GM12878 (cell line): ENCODE data around the gene CR2. TPM values are rescaled to one million over a fixed set of nuclear protein-coding genes. Genes with fewer than 3 reads are reported as not detected.

ENCODE experiments used
- ATAC-seq: fragments of 200-7000 bp; cut with Tn5 transposase; 3 replicates; pipeline ENCODE4 v1.9.1; 2020; ENCODE audit warnings: mild to moderate bottlenecking, moderate library complexity
- BruUV-seq: library from RNA; stranded (reverse); fragments of 400-500 nt; replicated peaks from 2 replicates; lab custom pipeline; 2021; lab: Mats Ljungman, UMichigan
- CTCF ChIA-PET: fragments of 300-600 bp; sonication (Branson Sonifier 250); formaldehyde crosslinking; extraction: SDS; loops from one replicate; lab custom pipeline; 2021; ENCODE audit warnings: inconsistent platforms; lab: Yijun Ruan, JAX
- POLR2A ChIA-PET: fragments of 350-600 bp; formaldehyde crosslinking; extraction: SDS; loops from one replicate; lab custom pipeline; 2021; ENCODE audit warnings: inconsistent platforms; lab: Charles Lee
- RAD21 ChIA-PET: fragments of 300-600 bp; sonication (Branson Sonifier 250); formaldehyde crosslinking; loops from one replicate; lab custom pipeline; 2023; ENCODE audit warnings: antibody characterized with exemption; ENCODE audit not compliant: unreplicated experiment; lab: Charles Lee
- SMC1A ChIA-PET: fragments of 300-600 bp; sonication (Branson Sonifier 250); formaldehyde crosslinking; loops from one replicate; lab custom pipeline; 2023; ENCODE audit not compliant: unreplicated experiment, uncharacterized antibody; lab: Charles Lee
- DNase-seq: peaks from one replicate; pipeline ENCODE4 v3.0.0-alpha.2; 2011; ENCODE audit warnings: low read depth, low spot score
- FAIRE-seq: peaks from 3 replicates; lab custom pipeline; 2011; peaks lifted over from hg19 to GRCh38; lab: Jason Lieb, UNC
- H2AFZ ChIP-seq: 2 replicates; pipeline ENCODE4 v1.6.0; 2011; ENCODE audit warnings: low read depth, low read length, control low read depth; ENCODE audit not compliant: control insufficient read depth
- H3K27ac ChIP-seq: 2 replicates; pipeline ENCODE4 v1.5.1; 2011; ENCODE audit warnings: control low read depth; ENCODE audit not compliant: control insufficient read depth, insufficient read depth
- H3K27me3 ChIP-seq, 2 experiments: replicated peaks in 1 of 2; 2 replicates each; pipeline versions ENCODE4 v1.6.0 to v1.6.1; 2011; ENCODE audit warnings: low read length in 1 of 2; ENCODE audit not compliant: control insufficient read depth in 2 of 2, insufficient read depth in 2 of 2
- H3K36me3 ChIP-seq, 2 experiments: 2 replicates each; pipeline ENCODE4 v1.5.1; 2011; ENCODE audit warnings: low read length in 1 of 2; ENCODE audit not compliant: control insufficient read depth in 2 of 2, insufficient read depth in 2 of 2
- H3K4me1 ChIP-seq: 2 replicates; pipeline ENCODE4 v1.6.1; 2011; ENCODE audit warnings: mild to moderate bottlenecking, low read length, moderate library complexity, mixed read lengths; ENCODE audit not compliant: control insufficient read depth, insufficient read depth
- H3K4me2 ChIP-seq: 2 replicates; pipeline ENCODE4 v1.6.0; 2011; ENCODE audit warnings: control low read depth; ENCODE audit not compliant: control insufficient read depth, insufficient read depth
- H3K4me3 ChIP-seq: fragments of 200-600 bp; sonication (generic); 2 replicates; pipeline ENCODE4 v1.5.1; 2016
- H3K79me2 ChIP-seq: 2 replicates; pipeline ENCODE4 v1.6.0; 2011; ENCODE audit warnings: low read length; ENCODE audit not compliant: control insufficient read depth, insufficient read depth
- H3K9ac ChIP-seq: 2 replicates; pipeline ENCODE4 v1.8.0; 2011; ENCODE audit warnings: low read length, control low read depth, mixed read lengths; ENCODE audit not compliant: control insufficient read depth, insufficient read depth
- H3K9me3 ChIP-seq: replicated peaks from 3 replicates; pipeline ENCODE4 v1.5.1; 2011; ENCODE audit warnings: mild to moderate bottlenecking, low read length; ENCODE audit not compliant: control insufficient read depth, insufficient read depth
- H4K20me1 ChIP-seq: 2 replicates; pipeline ENCODE4 v1.6.0; 2011; ENCODE audit not compliant: control insufficient read depth, insufficient read depth
- EGR1 ChIP-seq, 2 experiments: IDR thresholded peaks; 1 replicate in 1 of 2; 2 replicates in 1 of 2; pipeline ENCODE4 v1.6.1; 2011 to 2012; ENCODE audit warnings: low read depth in 2 of 2, low read length in 2 of 2, borderline replicate concordance in 1 of 2, mild to moderate bottlenecking in 1 of 2, moderate library complexity in 1 of 2
- FOS ChIP-seq: IDR thresholded peaks from 3 replicates; pipeline ENCODE4 v1.6.1; 2011; ENCODE audit warnings: borderline replicate concordance; ENCODE audit not compliant: insufficient read length; ENCODE audit errors: extremely low read depth
- IKZF1 ChIP-seq: fragments of 450-650 bp; conservative IDR thresholded peaks from 2 replicates; pipeline ENCODE4 v1.6.1; 2017; ENCODE audit warnings: antibody characterized with exemption, mild to moderate bottlenecking
- JUNB ChIP-seq: IDR thresholded peaks from 2 replicates; pipeline ENCODE4 v1.6.1; 2016; ENCODE audit warnings: antibody characterized with exemption, mild to moderate bottlenecking
- KLF5 ChIP-seq: fragments of 450-650 bp; IDR thresholded peaks from 2 replicates; pipeline ENCODE4 v1.6.1; 2014; ENCODE audit warnings: mild to moderate bottlenecking; ENCODE audit not compliant: partially characterized antibody
- MEF2B ChIP-seq: fragments of 450-650 bp; IDR thresholded peaks from 2 replicates; pipeline ENCODE4 v1.6.1; 2018; ENCODE audit warnings: mild to moderate bottlenecking, moderate library complexity; ENCODE audit not compliant: partially characterized antibody, poor library complexity, severe bottlenecking
- NFYA ChIP-seq: IDR thresholded peaks from 2 replicates; pipeline ENCODE4 v1.6.1; 2011; ENCODE audit warnings: low read depth, mild to moderate bottlenecking, low read length, improper control_type of control experiment, borderline replicate concordance
- NFYB ChIP-seq: IDR thresholded peaks from 2 replicates; pipeline ENCODE4 v1.6.1; 2011; ENCODE audit warnings: low read depth, mild to moderate bottlenecking, low read length, improper control_type of control experiment, moderate library complexity; ENCODE audit not compliant: insufficient read depth
- POLR2A ChIP-seq: IDR thresholded peaks from 2 replicates; pipeline ENCODE4 v1.6.1; 2011; ENCODE audit warnings: low read depth, mild to moderate bottlenecking, low read length
- TBL1XR1 ChIP-seq: IDR thresholded peaks from 2 replicates; pipeline ENCODE4 v1.6.1; 2012; ENCODE audit warnings: low read depth, low read length, improper control_type of control experiment
- ZNF207 ChIP-seq: fragments of 450-650 bp; IDR thresholded peaks from 2 replicates; pipeline ENCODE4 v1.6.1; 2014; ENCODE audit warnings: antibody characterized with exemption, mild to moderate bottlenecking, borderline replicate concordance
- WGBS: methylation state at CpG from one replicate; pipeline ENCODE4 v1.1.6; 2016; ENCODE audit warnings: low lambda C conversion rate; ENCODE audit not compliant: insufficient replicate concordance, insufficient coverage; ENCODE audit errors: missing lambda C conversion rate; 5-methylcytosine and 5-hydroxymethylcytosine counted together
- in situ Hi-C: fragments of 300-500 bp; cut with MboI; formaldehyde crosslinking; loops from 9 replicates; pipeline ENCODE4 v1.14.3; 2018; ENCODE audit warnings: mixed read lengths
- intact Hi-C: fragments of 100-400 bp; cut with micrococcal nuclease; formaldehyde crosslinking; loops from one replicate; pipeline ENCODE4 v1.14.2; 2022; ENCODE audit not compliant: unreplicated experiment
- polyA plus RNA-seq, 11 experiments: library from polyadenylated mRNA; depleted of rRNA in 4 of 11; unstranded in 6 of 11; stranded (reverse) in 5 of 11; fragments of >200 nt; fragmentation: Nextera tagmentation in 4 of 11; fragmentation: Illumina TruSeq in 1 of 11; extraction: Ambion mirVana in 4 of 11; extraction: Trizol in 1 of 11; gene quantifications; 1 replicate in 1 of 11; 2 replicates in 10 of 11; pipeline versions ENCODE4 v1.2.1 to v1.2.3, GENCODE V29; 2011 to 2016; ENCODE audit warnings: inconsistent platforms in 2 of 11, missing spikeins in 2 of 11, low read depth in 1 of 11
- total RNA-seq, 4 experiments: library from RNA; depleted of rRNA in 3 of 4; stranded (reverse); fragments of >200 nt in 3 of 4; fragmentation: Illumina TruSeq in 1 of 4; extraction: Trizol in 1 of 4; gene quantifications; 2 replicates each; pipeline versions ENCODE4 v1.2.1 to v1.2.3, GENCODE V29; 2013 to 2021
- TF ChIP-seq, protein P1 (sequence below): IDR thresholded peaks from 2 replicates; pipeline ENCODE4 v1.6.1; 2012; ENCODE audit warnings: low read length, inconsistent platforms
- TF ChIP-seq, protein P2 (sequence below): fragments of 450-650 bp; conservative IDR thresholded peaks from 2 replicates; pipeline ENCODE4 v1.6.1; 2017; ENCODE audit warnings: mild to moderate bottlenecking, moderate library complexity
- TF ChIP-seq, protein P3 (sequence below): IDR thresholded peaks from 2 replicates; pipeline ENCODE4 v1.6.1; 2012; ENCODE audit warnings: low read depth, low read length, improper control_type of control experiment
- TF ChIP-seq, protein P4 (sequence below): IDR thresholded peaks from 2 replicates; pipeline ENCODE4 v1.6.1; 2012; ENCODE audit warnings: improper control_type of control experiment, low read depth, low read length; ENCODE audit not compliant: insufficient replicate concordance

The CR2 gene
- total and polyA plus RNA-seq, 10 of the 15 experiments (the other 5 are each of a cell fraction or from before 2014, with no cell fraction given) = 2.2 to 72.8 (median 50.6) TPM

DNA sequence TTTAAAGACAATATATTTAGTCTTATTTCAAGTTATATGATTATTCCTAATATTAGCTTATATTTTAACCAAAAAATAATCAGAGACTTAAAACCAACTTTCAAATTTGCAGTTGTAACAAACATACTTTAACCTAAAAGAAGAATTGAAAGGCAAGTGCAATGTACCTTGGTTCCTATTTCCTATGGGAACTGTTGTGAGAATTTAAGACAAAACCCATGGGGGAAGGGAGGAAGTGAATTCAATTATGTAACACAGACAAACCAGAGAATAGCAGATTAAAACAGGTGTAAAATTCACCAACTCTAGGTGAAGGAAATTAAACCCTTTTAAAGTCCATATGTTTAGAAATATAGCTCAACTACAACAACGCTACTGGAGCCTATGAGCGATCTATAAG lies 22.6 kb upstream of the CR2 start:
- 3% methylated on average over 2 of the region's 2 CpGs for WGBS
- DNase-seq (no peak), ATAC-seq (no peak; the same call in 1 of the 3 replicates), FAIRE-seq (peak; percentile 7)
- in situ Hi-C loops = no loop called here
- no peaks in the 10 kb centered on the region; the same call in 1 of the 3 replicates for H3K9me3 ChIP-seq
- no peak overlapping the region for H3K9ac ChIP-seq
- intact Hi-C loops = loop anchor here (2.0 kb wide), 1 partner anchor 23 kb away; the partner anchor contains the start of gene CR2
- H3K4me2 ChIP-seq = peak overlapping the region; percentile 30
- H3K27ac ChIP-seq = peak overlapping the region; percentile 19
- H2AFZ ChIP-seq = no peak overlapping the region; the same call in 1 of the 2 replicates
- CTCF ChIA-PET = interaction anchor here (0.7 to 1.5 kb wide), 7 partner anchors 22 to 68 kb away, joined by 3 to 4 read pairs (median 3); partner anchors contain the start of gene CR2
- H3K4me1 ChIP-seq = peaks cover 35% of the 10 kb centered on the region
- no peaks in the 10 kb centered on the region for H3K27me3 ChIP-seq
- POLR2A ChIA-PET = interaction anchor here (0.8 to 1.6 kb wide), 4 partner anchors 14 to 110 kb away, joined by 3 to 4 read pairs (median 3); partner anchors contain the start of gene CD55
- no peaks in the 10 kb centered on the region for H4K20me1 ChIP-seq
- H3K36me3 ChIP-seq = no peaks in the 10 kb centered on the region
- H3K4me3 ChIP-seq = no peak overlapping the region
- no peaks in the 10 kb centered on the region for H3K79me2 ChIP-seq
- RAD21 ChIA-PET = interaction anchor here (0.7 to 6.5 kb wide), 8 partner anchors 17 to 360 kb away, joined by 3 to 67 read pairs (median 4); partner anchors contain the start of genes CD55 and CR2
- no TSS peak for BruUV-seq
- SMC1A ChIA-PET = interaction anchor here (1.0 to 7.5 kb wide), 13 partner anchors 9 to 353 kb away, joined by 3 to 126 read pairs (median 5); partner anchors contain the start of genes CD55 and CR2
- TF ChIP-seq, protein P1, sequence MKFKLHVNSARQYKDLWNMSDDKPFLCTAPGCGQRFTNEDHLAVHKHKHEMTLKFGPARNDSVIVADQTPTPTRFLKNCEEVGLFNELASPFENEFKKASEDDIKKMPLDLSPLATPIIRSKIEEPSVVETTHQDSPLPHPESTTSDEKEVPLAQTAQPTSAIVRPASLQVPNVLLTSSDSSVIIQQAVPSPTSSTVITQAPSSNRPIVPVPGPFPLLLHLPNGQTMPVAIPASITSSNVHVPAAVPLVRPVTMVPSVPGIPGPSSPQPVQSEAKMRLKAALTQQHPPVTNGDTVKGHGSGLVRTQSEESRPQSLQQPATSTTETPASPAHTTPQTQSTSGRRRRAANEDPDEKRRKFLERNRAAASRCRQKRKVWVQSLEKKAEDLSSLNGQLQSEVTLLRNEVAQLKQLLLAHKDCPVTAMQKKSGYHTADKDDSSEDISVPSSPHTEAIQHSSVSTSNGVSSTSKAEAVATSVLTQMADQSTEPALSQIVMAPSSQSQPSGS = peak; percentile 79
- TF ChIP-seq KLF5 (no peak), NFYB (no peak), ZNF207 (no peak), FOS (no peak), EGR1 (IDR thresholded peaks at IDR 0.05; ENCODE audit: borderline replicate concordance in 1 of 2, low read depth in 2 of 2, low read length in 2 of 2) (no peak), JUNB (peak; percentile 16; the same call in 1 of the 2 replicates), IKZF1 (0 out of 2 replicates have a peak, but pooled peaks have one; percentile 32), TBL1XR1 (no peak), NFYA (no peak), POLR2A (no peak), MEF2B (peak; percentile 79)
- TF ChIP-seq, protein P2, sequence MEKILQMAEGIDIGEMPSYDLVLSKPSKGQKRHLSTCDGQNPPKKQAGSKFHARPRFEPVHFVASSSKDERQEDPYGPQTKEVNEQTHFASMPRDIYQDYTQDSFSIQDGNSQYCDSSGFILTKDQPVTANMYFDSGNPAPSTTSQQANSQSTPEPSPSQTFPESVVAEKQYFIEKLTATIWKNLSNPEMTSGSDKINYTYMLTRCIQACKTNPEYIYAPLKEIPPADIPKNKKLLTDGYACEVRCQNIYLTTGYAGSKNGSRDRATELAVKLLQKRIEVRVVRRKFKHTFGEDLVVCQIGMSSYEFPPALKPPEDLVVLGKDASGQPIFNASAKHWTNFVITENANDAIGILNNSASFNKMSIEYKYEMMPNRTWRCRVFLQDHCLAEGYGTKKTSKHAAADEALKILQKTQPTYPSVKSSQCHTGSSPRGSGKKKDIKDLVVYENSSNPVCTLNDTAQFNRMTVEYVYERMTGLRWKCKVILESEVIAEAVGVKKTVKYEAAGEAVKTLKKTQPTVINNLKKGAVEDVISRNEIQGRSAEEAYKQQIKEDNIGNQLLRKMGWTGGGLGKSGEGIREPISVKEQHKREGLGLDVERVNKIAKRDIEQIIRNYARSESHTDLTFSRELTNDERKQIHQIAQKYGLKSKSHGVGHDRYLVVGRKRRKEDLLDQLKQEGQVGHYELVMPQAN = no peak
- TF ChIP-seq, protein P3, sequence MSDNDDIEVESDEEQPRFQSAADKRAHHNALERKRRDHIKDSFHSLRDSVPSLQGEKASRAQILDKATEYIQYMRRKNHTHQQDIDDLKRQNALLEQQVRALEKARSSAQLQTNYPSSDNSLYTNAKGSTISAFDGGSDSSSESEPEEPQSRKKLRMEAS = no peak
- TF ChIP-seq, protein P4, sequence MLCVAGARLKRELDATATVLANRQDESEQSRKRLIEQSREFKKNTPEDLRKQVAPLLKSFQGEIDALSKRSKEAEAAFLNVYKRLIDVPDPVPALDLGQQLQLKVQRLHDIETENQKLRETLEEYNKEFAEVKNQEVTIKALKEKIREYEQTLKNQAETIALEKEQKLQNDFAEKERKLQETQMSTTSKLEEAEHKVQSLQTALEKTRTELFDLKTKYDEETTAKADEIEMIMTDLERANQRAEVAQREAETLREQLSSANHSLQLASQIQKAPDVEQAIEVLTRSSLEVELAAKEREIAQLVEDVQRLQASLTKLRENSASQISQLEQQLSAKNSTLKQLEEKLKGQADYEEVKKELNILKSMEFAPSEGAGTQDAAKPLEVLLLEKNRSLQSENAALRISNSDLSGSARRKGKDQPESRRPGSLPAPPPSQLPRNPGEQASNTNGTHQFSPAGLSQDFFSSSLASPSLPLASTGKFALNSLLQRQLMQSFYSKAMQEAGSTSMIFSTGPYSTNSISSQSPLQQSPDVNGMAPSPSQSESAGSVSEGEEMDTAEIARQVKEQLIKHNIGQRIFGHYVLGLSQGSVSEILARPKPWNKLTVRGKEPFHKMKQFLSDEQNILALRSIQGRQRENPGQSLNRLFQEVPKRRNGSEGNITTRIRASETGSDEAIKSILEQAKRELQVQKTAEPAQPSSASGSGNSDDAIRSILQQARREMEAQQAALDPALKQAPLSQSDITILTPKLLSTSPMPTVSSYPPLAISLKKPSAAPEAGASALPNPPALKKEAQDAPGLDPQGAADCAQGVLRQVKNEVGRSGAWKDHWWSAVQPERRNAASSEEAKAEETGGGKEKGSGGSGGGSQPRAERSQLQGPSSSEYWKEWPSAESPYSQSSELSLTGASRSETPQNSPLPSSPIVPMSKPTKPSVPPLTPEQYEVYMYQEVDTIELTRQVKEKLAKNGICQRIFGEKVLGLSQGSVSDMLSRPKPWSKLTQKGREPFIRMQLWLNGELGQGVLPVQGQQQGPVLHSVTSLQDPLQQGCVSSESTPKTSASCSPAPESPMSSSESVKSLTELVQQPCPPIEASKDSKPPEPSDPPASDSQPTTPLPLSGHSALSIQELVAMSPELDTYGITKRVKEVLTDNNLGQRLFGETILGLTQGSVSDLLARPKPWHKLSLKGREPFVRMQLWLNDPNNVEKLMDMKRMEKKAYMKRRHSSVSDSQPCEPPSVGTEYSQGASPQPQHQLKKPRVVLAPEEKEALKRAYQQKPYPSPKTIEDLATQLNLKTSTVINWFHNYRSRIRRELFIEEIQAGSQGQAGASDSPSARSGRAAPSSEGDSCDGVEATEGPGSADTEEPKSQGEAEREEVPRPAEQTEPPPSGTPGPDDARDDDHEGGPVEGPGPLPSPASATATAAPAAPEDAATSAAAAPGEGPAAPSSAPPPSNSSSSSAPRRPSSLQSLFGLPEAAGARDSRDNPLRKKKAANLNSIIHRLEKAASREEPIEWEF = peak; percentile 31
